ENCODE results near the gene EFEMP2.
A peak's percentile ranks its signal among the peaks of the same experiment; 100 is the strongest.

Gene EFEMP2

GRCh38 chr11:65864706-65865471, 7.7 kb downstream of the EFEMP2 start:
- H3K4me3 ChIP-seq (replicated peaks in 1 of 2; ENCODE audit: low read depth in 2 of 2, low read length in 2 of 2): no peak overlapping the region
- TF ChIP-seq CTCF (IDR thresholded peaks at IDR 0.05; ENCODE audit: low read depth, low read length): no peak
- DNase-seq (ENCODE audit: low read depth in 2 of 2): no peak

GRCh38 chr11:65863889-65864705, 8.5 kb downstream of the EFEMP2 start:
- no peak for DNase-seq (ENCODE audit: low read depth in 2 of 2)
- H3K4me3 ChIP-seq (replicated peaks in 1 of 2; ENCODE audit: low read depth in 2 of 2, low read length in 2 of 2): no peak overlapping the region
- TF ChIP-seq CTCF (IDR thresholded peaks at IDR 0.05; ENCODE audit: low read depth, low read length): no peak

- DNase-seq (ENCODE audit: low read depth in 2 of 2): no peak
- H3K4me3 ChIP-seq (replicated peaks in 1 of 2; ENCODE audit: low read depth in 2 of 2, low read length in 2 of 2): no peak overlapping the region
These were observed 9.4 kb downstream of the EFEMP2 start for GRCh38 chr11:65862941-65863888.

GRCh38 chr11:65862191-65862735, 10.3 kb downstream of the EFEMP2 start:
- peak overlapping the region in 1 of 2 donors; percentile 1 for H3K4me3 ChIP-seq (replicated peaks in 1 of 2; ENCODE audit: low read depth in 2 of 2, low read length in 2 of 2)
- TF ChIP-seq CTCF (IDR thresholded peaks at IDR 0.05; ENCODE audit: low read depth, low read length): no peak
- DNase-seq (ENCODE audit: low read depth in 2 of 2): no peak

More at GRCh38 chr11:65862941-65863888, 9.4 kb downstream of the EFEMP2 start:
- no peak for TF ChIP-seq CTCF (IDR thresholded peaks at IDR 0.05; ENCODE audit: low read depth, low read length)

GRCh38 chr11:65861533-65862183, 10.9 kb downstream of the EFEMP2 start:
- no peak for DNase-seq (ENCODE audit: low read depth in 2 of 2)
- no peak for TF ChIP-seq CTCF (IDR thresholded peaks at IDR 0.05; ENCODE audit: low read depth, low read length)
- peak overlapping the region; percentile 74 to 95 for H3K4me3 ChIP-seq (replicated peaks in 1 of 2; ENCODE audit: low read depth in 2 of 2, low read length in 2 of 2)

GRCh38 chr11:65861165-65861505, 11.5 kb downstream of the EFEMP2 start:
- H3K4me3 ChIP-seq (replicated peaks in 1 of 2; ENCODE audit: low read depth in 2 of 2, low read length in 2 of 2): peak overlapping the region; percentile 74 to 95
- no peak for TF ChIP-seq CTCF (IDR thresholded peaks at IDR 0.05; ENCODE audit: low read depth, low read length)
- DNase-seq (ENCODE audit: low read depth in 2 of 2): no peak

Measured in cardiac fibroblast (primary cell).